Gastrocnemius medialis (tissue), 4 donors: ENCODE results near the gene TMEM42.

Source experiments
- POLR2A ChIP-seq, 2 donors: fragments of 450-650 bp; IDR thresholded peaks; one replicate each; pipeline ENCODE4 v1.6.1; 2017; ENCODE audit warnings: antibody characterized with exemption in 2 of 2, mild to moderate bottlenecking in 2 of 2, moderate library complexity in 2 of 2
- TF ChIP-seq, protein P1 (sequence below), 5 experiments: fragments of 450-650 bp in 3 of 5; fragments of 200-600 bp in 2 of 5; sonication (generic) in 2 of 5; IDR thresholded peaks in 4 of 5; conservative IDR thresholded peaks in 1 of 5; 1 replicate in 4 of 5; 2 replicates in 1 of 5; pipeline ENCODE4 v1.5.1; 2016 to 2019; ENCODE audit warnings: antibody characterized with exemption in 5 of 5, mild to moderate bottlenecking in 3 of 5, moderate library complexity in 3 of 5

GRCh38 chr3:44885618-44886017 is 23.9 kb downstream of the TMEM42 start:
- TF ChIP-seq, protein P1, sequence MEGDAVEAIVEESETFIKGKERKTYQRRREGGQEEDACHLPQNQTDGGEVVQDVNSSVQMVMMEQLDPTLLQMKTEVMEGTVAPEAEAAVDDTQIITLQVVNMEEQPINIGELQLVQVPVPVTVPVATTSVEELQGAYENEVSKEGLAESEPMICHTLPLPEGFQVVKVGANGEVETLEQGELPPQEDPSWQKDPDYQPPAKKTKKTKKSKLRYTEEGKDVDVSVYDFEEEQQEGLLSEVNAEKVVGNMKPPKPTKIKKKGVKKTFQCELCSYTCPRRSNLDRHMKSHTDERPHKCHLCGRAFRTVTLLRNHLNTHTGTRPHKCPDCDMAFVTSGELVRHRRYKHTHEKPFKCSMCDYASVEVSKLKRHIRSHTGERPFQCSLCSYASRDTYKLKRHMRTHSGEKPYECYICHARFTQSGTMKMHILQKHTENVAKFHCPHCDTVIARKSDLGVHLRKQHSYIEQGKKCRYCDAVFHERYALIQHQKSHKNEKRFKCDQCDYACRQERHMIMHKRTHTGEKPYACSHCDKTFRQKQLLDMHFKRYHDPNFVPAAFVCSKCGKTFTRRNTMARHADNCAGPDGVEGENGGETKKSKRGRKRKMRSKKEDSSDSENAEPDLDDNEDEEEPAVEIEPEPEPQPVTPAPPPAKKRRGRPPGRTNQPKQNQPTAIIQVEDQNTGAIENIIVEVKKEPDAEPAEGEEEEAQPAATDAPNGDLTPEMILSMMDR (IDR thresholded peaks at IDR 0.05 in 4 of 5, conservative IDR thresholded peaks at IDR 0.05 in 1 of 5): no peak
- no peak for TF ChIP-seq POLR2A (IDR thresholded peaks at IDR 0.05)
